HG03039 (cell line): ENCODE measurements around the gene CYP17A1.
"Not testable (repeated sequence)": the region's sequence is repeated elsewhere in the genome, so short reads cannot be mapped to it uniquely, and the experiment has no call there.

Experiments used
- ATAC-seq: cut with Tn5 transposase; IDR thresholded peaks from one replicate; pipeline ENCODE4 v1.9.1; 2021; ENCODE audit warnings: mild to moderate bottlenecking, moderate library complexity; ENCODE audit not compliant: unreplicated experiment

Gene CYP17A1

GRCh38 chr10:102838276-102838927 lies 1.2 kb upstream of the CYP17A1 start:
- not testable (repeated sequence) for ATAC-seq

DNA sequence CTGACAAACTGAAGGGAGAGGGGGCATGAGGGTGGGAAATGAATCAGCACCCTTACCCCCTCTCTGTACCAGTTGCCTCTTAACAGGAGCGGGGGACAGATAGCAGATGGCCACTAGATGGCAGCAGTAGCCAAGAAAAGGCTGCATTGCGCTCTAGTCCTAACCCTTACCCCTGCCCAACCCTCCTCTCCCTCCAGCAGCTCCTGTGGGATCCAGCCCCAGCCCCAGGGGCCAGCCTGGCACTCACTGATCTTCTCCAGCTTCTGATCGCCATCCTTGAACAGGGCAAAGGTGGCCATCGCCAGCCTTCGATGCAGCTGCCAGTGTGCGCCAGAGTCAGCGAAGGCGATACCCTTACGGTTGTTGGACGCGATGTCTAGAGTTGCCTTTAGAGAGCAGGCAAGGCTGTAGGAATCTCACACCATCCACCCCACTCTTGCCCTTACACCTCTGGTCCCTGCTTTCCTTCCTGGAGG lies 2.2 kb downstream of the CYP17A1 start:
- no peak for ATAC-seq

DNA sequence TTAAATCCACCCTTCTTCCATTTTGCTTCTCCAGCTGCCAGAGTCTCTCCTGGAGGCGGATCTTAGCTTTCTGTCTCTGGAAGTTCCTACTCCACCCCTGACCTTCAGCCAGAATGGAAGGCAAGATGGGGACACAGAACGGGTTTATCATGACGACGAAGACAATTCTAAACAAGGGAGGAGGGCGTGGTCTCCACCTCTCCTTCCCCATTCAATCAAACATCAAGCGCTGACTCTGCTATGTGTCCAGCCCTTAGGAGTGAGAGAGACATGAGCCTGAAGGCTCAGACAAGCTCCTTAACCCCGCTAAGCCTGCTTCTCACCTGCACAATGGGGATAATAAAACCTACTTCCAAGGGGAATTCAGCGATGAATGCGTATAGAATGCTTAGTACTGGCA lies 3.1 kb downstream of the CYP17A1 start:
- no peak for ATAC-seq

- ATAC-seq = no peak
Observed at GRCh38 chr10:102832987-102833386, 4.2 kb downstream of the CYP17A1 start.

DNA sequence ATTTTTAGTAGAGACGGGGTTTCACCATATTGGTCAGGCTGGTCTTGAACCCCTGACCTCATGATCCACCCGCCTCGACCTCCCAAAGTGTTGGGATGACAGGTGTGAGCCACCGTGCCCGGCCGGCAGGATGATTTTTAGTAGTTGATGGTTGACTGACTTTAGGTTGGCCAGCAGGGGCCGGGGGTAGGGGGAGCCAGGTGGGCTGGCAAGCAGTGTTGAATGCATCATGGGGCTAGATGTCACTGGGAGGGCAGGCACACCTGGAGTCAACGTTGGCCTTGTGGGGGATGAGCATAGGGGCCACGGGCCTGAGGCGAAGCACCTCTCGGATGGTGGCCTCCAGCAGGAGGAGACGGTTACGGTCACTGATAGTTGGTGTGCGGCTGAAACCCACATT lies 5.0 kb downstream of the CYP17A1 start:
- ATAC-seq = no peak

DNA sequence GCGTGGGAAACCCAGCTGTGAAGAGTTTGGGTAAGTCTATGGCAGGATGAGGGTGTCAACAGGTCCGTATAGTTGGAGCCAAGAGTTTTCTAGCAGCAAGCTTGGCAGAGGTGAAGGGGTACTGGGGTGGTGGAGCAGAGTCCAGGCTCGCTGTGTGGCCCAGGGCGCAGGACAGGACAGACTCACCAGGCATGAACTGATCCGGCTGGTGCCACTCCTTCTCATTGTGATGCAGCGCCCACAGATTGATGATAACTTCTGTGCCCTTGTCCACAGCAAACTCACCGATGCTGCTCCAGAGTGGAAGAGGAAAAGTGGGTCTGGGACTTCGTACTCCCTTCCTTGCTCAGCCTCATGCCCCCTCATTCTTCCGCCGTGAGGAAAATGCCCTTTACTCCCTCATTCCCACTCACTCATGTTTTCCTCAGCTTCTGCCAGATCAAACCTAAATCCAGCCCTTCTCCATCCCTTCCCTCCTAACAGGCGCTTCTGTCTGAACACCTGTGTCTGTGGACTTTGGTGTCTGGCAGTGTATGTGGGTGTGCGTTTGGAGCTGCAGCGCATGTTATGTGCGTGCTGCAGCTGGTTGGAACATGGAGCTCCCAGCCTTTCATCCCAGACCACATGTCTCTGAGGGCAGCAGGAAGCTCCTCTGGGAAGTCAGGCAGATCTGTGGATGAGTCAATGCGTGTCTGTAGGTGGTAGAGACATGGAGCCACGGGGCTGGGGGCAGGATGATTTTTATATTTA lies 5.7 kb downstream of the CYP17A1 start:
- no peak for ATAC-seq

DNA sequence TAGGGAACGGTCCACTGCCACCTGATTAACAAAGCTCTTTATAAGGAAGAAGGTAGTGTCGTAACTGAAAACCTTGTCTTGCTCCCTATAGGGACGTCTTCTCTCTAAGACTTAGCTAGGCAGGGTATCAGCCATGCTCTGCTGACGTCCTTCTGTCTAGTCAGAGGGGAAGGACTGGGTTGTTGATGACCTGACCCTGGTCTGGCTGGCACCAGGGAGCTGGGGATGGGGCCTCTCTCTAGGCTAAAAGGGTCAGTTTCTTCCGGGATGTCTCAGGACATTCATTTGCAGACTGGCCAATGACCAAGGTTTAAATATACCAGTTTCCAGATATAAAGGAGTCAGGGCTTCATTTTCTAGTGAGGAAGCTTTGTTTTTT lies 9.6 kb downstream of the CYP17A1 start:
- no peak for ATAC-seq

DNA sequence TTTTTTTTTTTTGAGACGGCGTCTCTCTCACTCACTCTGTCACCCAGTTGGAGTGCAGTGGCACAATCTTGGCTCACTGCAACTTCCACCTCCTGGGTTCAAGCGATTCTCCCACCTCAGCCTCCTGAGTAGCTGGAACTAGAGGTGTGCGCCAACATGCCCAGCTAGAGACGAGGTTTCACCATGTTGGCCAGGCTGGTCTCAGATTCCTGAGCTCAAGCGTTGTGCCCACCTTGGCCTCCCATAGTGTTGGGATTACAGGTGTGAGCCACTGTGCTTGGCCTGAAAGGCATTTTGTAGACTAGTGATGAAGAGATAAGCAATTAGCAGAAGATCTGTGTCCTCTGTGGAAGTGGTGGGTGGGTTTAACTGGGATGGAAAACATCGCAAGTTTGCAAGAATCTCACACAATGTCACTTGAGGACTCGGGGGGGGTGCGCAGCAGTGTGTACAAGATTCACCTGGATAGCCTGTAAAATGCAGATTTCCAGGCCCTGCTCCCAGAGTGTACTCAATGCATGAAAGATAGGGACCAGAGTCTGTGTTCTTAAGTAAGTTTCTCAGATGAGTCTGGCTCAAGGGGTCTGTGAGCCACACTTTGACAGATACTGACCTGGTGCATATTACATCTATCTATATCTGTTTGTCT lies 10.9 kb downstream of the CYP17A1 start:
- ATAC-seq = no peak

GRCh38 chr10:102824664-102825063 lies 12.5 kb downstream of the CYP17A1 start:
- no peak for ATAC-seq

GRCh38 chr10:102822222-102822621 lies 15.0 kb downstream of the CYP17A1 start:
- ATAC-seq = no peak

- not testable (repeated sequence) for ATAC-seq
Observed at GRCh38 chr10:102820008-102820407, 17.2 kb downstream of the CYP17A1 start.

GRCh38 chr10:102819054-102819453 lies 18.2 kb downstream of the CYP17A1 start:
- no peak for ATAC-seq

- ATAC-seq = no peak
Observed at GRCh38 chr10:102817175-102817574, 20.0 kb downstream of the CYP17A1 start.

GRCh38 chr10:102815790-102816549 lies 21.2 kb downstream of the CYP17A1 start:
- ATAC-seq = no peak

GRCh38 chr10:102814873-102815661 lies 22.1 kb downstream of the CYP17A1 start:
- ATAC-seq = no peak

- no peak for ATAC-seq
Observed at GRCh38 chr10:102814453-102814871, 22.8 kb downstream of the CYP17A1 start.

DNA sequence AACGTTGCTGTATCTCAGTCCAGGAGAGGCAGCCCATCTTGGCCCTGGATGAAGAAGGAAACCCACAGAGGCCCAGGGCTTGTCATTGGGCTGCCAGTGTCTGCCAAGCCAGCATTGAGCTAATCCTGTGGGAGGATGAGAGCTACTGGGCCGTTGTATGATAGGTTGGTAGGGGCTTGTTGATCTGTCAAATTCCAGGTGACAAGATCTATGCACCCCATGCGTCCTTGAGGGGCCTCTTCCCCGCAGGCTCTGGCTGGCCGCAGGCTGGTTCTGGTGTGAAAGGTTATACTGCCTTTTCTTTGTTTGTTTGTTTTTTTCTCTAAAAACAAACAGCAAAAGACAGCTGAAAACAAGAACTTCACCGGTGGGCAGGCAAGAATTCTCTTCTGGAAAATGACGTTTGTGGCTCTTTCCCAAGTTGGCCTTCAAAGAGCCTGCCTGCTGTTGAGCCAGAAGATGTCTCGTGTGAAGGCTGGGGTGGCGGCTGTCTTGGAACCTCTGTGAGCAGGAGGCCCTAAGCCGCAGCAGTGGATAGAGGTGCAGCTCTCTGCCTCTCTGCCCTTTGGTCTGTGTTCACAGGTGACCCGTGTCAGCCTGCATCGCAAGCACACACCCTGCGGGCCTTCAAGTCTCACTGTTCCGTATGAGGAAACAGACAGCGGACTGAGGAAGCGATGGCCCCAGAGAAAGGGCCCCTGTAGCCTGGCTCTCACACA lies 23.3 kb downstream of the CYP17A1 start:
- no peak for ATAC-seq

- no peak for ATAC-seq
Observed at GRCh38 chr10:102813017-102813541, 24.1 kb downstream of the CYP17A1 start.

GRCh38 chr10:102812231-102812876 lies 24.9 kb downstream of the CYP17A1 start:
- ATAC-seq = no peak
